ENCODE results near the gene SLIT1.

SLIT1 gene

GRCh38 chr10:97061423-97061822 is 124.3 kb downstream of the SLIT1 start:
- H3K27me3 ChIP-seq (ENCODE audit: control insufficient read depth, insufficient read depth, low read length) = no peaks in the 10 kb centered on the region
- no peaks in the 10 kb centered on the region for H3K9me3 ChIP-seq (ENCODE audit: control insufficient read depth, low read length)
- H3K4me1 ChIP-seq (ENCODE audit: control insufficient read depth, insufficient read depth, low read length) = no peaks in the 10 kb centered on the region
- no peaks in the 10 kb centered on the region for H3K36me3 ChIP-seq (ENCODE audit: control insufficient read depth, insufficient read depth, low read length)
- H3K9ac ChIP-seq (ENCODE audit: low read length) = no peak overlapping the region
- no peak overlapping the region for H3K4me3 ChIP-seq (ENCODE audit: low read length)

DNA sequence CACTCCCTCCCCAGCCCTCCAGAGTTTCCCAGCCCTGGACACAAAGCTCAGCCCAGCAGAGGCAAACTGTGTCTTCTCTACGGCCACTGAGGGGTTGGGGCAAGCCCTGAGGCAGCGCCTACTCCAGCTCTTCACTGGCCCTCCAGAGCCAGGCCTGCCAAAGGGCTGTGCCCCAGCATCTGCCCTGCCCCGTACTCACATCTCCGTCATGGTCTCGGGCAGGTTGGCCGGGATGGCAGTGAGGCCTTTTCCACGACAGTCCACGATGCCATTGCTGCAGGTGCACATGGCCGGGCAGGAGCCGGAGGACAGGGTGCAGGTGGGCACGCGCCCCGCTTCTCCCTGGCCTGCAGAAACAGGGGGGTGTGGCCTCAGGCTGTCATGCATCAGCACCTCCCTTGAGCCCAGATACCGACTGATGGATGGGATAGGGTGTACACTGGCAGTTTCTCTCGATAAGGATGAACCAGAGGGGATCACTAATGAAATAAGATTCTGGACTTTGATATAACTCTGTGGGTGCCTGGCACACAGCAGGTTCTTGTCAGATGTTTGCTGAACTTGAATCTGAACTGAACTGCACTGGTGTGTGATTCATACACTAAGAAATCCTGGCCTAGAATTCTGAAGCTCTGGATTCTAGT is 125.2 kb downstream of the SLIT1 start:
- Histone ChIP-seq H3K9ac (ENCODE audit: low read length) (no peak overlapping the region), H3K4me3 (ENCODE audit: low read length) (no peak overlapping the region), H3K9me3 (ENCODE audit: control insufficient read depth, low read length) (no peaks in the 10 kb centered on the region), H3K27me3 (ENCODE audit: control insufficient read depth, insufficient read depth, low read length) (no peaks in the 10 kb centered on the region), H3K4me1 (ENCODE audit: control insufficient read depth, insufficient read depth, low read length) (no peaks in the 10 kb centered on the region), H3K36me3 (ENCODE audit: control insufficient read depth, insufficient read depth, low read length) (no peaks in the 10 kb centered on the region)

GRCh38 chr10:97059872-97060205 is 125.9 kb downstream of the SLIT1 start:
- Histone ChIP-seq H3K4me1 (ENCODE audit: control insufficient read depth, insufficient read depth, low read length) (no peaks in the 10 kb centered on the region), H3K9ac (ENCODE audit: low read length) (no peak overlapping the region), H3K27me3 (ENCODE audit: control insufficient read depth, insufficient read depth, low read length) (no peaks in the 10 kb centered on the region), H3K4me3 (ENCODE audit: low read length) (no peak overlapping the region), H3K36me3 (ENCODE audit: control insufficient read depth, insufficient read depth, low read length) (no peaks in the 10 kb centered on the region), H3K9me3 (ENCODE audit: control insufficient read depth, low read length) (no peaks in the 10 kb centered on the region)

DNA sequence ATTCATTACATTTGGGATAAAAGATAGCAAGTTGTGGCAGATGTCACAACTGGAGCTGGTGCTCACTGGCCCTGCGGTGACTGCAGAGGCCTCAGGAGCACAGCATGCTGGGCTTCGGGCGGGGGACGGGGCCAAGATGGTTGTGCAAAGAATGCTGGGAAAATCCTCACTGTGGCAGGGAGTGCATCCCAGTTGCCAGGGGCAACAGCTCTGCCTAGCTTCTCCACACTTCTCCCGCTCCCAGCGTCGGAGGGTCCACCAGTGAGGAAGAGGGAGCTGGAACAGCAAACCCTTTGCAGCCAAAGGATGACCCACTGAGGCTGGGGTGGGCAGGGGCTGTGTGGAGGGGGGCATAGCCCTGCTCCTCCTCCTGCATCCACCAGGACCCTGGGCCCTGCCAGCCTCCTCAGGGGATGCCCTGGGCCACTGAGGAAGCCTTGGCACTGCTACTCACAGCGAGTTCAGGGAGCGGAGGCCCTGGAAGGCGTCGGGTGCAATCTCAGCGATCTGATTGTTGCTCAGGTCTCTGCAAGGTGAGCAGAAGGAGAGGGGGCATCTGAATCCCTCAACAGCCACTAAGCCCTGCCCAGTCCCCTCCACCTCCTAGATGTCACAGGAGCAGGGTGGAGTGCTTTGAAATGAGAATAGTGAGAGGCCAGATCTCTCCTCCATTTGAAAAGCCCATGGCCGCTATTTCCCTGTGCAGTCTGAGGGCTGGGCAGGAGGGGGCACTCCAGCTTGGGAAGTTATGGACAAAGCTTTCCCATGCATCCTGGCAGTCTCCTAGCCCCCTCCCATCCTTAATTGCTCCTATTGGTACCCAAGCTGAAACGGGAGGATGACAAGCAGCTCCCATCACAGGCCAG is 126.5 kb downstream of the SLIT1 start:
- Histone ChIP-seq H3K27me3 (ENCODE audit: control insufficient read depth, insufficient read depth, low read length) (no peaks in the 10 kb centered on the region), H3K4me1 (ENCODE audit: control insufficient read depth, insufficient read depth, low read length) (no peaks in the 10 kb centered on the region), H3K9ac (ENCODE audit: low read length) (no peak overlapping the region), H3K9me3 (ENCODE audit: control insufficient read depth, low read length) (no peaks in the 10 kb centered on the region), H3K36me3 (ENCODE audit: control insufficient read depth, insufficient read depth, low read length) (no peaks in the 10 kb centered on the region), H3K4me3 (ENCODE audit: low read length) (no peak overlapping the region)

DNA sequence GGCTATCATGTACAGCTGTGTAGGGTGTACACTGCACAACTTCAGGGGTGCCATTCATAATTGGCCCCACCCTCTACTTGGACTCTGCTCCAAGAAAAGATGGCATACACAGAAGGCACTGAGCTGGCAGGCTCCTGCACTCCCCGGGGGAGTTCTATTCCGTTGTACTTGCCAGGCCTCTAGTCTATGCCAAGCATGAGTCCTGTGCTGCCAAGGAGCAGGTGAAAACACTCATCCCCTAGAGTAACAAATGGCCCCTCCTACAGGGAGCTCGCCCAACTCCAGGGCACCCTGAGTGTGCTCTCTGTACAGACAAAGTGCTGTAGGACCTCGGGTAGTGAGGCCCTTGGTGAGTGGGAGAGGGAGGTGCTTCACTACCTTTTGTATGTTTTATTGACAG is 127.2 kb downstream of the SLIT1 start:
- H3K9ac ChIP-seq (ENCODE audit: low read length) = no peak overlapping the region
- no peaks in the 10 kb centered on the region for H3K4me1 ChIP-seq (ENCODE audit: control insufficient read depth, insufficient read depth, low read length)
- no peaks in the 10 kb centered on the region for H3K9me3 ChIP-seq (ENCODE audit: control insufficient read depth, low read length)
- no peak overlapping the region for H3K4me3 ChIP-seq (ENCODE audit: low read length)
- H3K27me3 ChIP-seq (ENCODE audit: control insufficient read depth, insufficient read depth, low read length) = no peaks in the 10 kb centered on the region
- H3K36me3 ChIP-seq (ENCODE audit: control insufficient read depth, insufficient read depth, low read length) = no peaks in the 10 kb centered on the region

DNA sequence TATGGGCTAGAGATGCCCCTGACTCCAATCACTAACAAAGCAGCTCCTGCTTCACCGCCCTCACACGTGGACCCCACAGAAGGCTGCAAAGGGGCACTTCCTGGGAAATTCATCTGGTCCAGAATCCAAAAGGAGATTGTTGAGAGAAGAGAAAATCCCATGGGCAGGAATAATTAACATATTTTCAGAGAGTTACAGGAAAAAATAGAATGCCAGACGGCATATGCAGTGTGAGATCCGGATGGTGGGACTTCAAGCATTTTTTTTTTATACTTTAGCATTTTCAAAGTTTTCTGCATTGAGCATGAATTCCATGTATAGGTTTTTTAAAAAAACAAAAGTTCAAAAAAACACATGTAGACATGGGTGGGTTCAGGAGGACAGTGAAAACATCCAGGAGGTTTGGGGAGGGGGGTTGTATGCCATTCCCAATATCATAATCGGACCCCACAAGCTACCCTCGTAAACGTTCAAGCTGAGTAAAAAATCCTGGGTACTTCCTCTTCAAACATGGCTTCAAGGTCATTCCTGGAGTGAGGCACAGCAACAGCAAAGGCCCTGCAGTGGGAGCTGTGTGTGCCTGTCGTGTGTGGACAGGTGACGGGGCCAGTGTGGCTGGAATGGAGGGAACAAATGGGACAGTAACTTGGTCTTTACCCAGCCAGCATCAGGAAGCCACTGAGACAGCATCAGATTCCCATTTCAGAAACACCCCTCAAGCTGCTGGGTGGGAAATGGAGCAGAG is 128.1 kb downstream of the SLIT1 start:
- Histone ChIP-seq H3K4me1 (ENCODE audit: control insufficient read depth, insufficient read depth, low read length) (no peaks in the 10 kb centered on the region), H3K9ac (ENCODE audit: low read length) (no peak overlapping the region), H3K27me3 (ENCODE audit: control insufficient read depth, insufficient read depth, low read length) (no peaks in the 10 kb centered on the region), H3K9me3 (ENCODE audit: control insufficient read depth, low read length) (no peaks in the 10 kb centered on the region), H3K4me3 (ENCODE audit: low read length) (no peak overlapping the region), H3K36me3 (ENCODE audit: control insufficient read depth, insufficient read depth, low read length) (no peaks in the 10 kb centered on the region)

- H3K4me3 ChIP-seq (ENCODE audit: low read length) = no peak overlapping the region
- no peaks in the 10 kb centered on the region for H3K4me1 ChIP-seq (ENCODE audit: control insufficient read depth, insufficient read depth, low read length)
- no peak overlapping the region for H3K9ac ChIP-seq (ENCODE audit: low read length)
- no peaks in the 10 kb centered on the region for H3K36me3 ChIP-seq (ENCODE audit: control insufficient read depth, insufficient read depth, low read length)
- H3K27me3 ChIP-seq (ENCODE audit: control insufficient read depth, insufficient read depth, low read length) = no peaks in the 10 kb centered on the region
- no peaks in the 10 kb centered on the region for H3K9me3 ChIP-seq (ENCODE audit: control insufficient read depth, low read length)
These were observed 129.6 kb downstream of the SLIT1 start for GRCh38 chr10:97056003-97056630.

GRCh38 chr10:97053276-97053675 is 132.5 kb downstream of the SLIT1 start:
- no peak overlapping the region for H3K9ac ChIP-seq (ENCODE audit: low read length)

DNA sequence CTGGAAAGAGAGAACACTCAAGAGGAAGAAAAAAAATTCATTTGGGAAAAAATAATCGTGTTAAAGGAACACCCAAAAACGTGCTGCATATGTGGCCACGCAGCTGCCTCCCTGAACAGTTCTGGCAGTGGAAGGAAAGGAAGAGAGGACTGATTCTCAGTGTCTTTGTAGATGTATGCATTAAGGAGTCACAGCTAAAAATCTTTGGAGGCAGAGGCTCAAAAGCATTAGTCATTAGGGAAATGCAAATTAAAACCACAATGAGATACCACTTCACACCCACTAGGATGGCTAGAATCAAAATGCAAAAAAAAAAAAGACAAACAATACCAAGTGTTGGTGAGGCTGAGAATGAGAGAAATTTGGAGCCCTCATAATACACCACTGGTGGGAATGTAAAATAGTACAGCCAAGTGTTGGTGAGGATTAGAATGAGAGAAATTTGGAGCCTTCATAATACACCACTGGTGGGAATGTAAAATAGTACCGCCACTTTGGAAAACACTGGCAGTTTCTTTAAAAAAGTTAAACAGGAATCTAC is 134.7 kb downstream of the SLIT1 start:
- no peaks in the 10 kb centered on the region for H3K4me1 ChIP-seq (ENCODE audit: control insufficient read depth, insufficient read depth, low read length)
- H3K9me3 ChIP-seq (ENCODE audit: control insufficient read depth, low read length) = no peaks in the 10 kb centered on the region
- no peaks in the 10 kb centered on the region for H3K36me3 ChIP-seq (ENCODE audit: control insufficient read depth, insufficient read depth, low read length)
- no peak overlapping the region for H3K9ac ChIP-seq (ENCODE audit: low read length)
- no peak overlapping the region for H3K4me3 ChIP-seq (ENCODE audit: low read length)
- H3K27me3 ChIP-seq (ENCODE audit: control insufficient read depth, insufficient read depth, low read length) = no peaks in the 10 kb centered on the region

More at GRCh38 chr10:97053276-97053675, 132.5 kb downstream of the SLIT1 start:
- no peaks in the 10 kb centered on the region for H3K9me3 ChIP-seq (ENCODE audit: control insufficient read depth, low read length)
- no peak overlapping the region for H3K4me3 ChIP-seq (ENCODE audit: low read length)
- no peaks in the 10 kb centered on the region for H3K36me3 ChIP-seq (ENCODE audit: control insufficient read depth, insufficient read depth, low read length)
- no peaks in the 10 kb centered on the region for H3K4me1 ChIP-seq (ENCODE audit: control insufficient read depth, insufficient read depth, low read length)
- no peaks in the 10 kb centered on the region for H3K27me3 ChIP-seq (ENCODE audit: control insufficient read depth, insufficient read depth, low read length)

GRCh38 chr10:97050205-97050745 is 135.5 kb downstream of the SLIT1 start:
- H3K27me3 ChIP-seq (ENCODE audit: control insufficient read depth, insufficient read depth, low read length) = no peaks in the 10 kb centered on the region
- no peak overlapping the region for H3K9ac ChIP-seq (ENCODE audit: low read length)
- H3K4me3 ChIP-seq (ENCODE audit: low read length) = no peak overlapping the region
- H3K4me1 ChIP-seq (ENCODE audit: control insufficient read depth, insufficient read depth, low read length) = no peaks in the 10 kb centered on the region
- no peaks in the 10 kb centered on the region for H3K9me3 ChIP-seq (ENCODE audit: control insufficient read depth, low read length)
- H3K36me3 ChIP-seq (ENCODE audit: control insufficient read depth, insufficient read depth, low read length) = no peaks in the 10 kb centered on the region

GRCh38 chr10:97049670-97050069 is 136.1 kb downstream of the SLIT1 start:
- Histone ChIP-seq H3K27me3 (ENCODE audit: control insufficient read depth, insufficient read depth, low read length) (no peaks in the 10 kb centered on the region), H3K36me3 (ENCODE audit: control insufficient read depth, insufficient read depth, low read length) (no peaks in the 10 kb centered on the region), H3K4me1 (ENCODE audit: control insufficient read depth, insufficient read depth, low read length) (no peaks in the 10 kb centered on the region), H3K9ac (ENCODE audit: low read length) (no peak overlapping the region), H3K4me3 (ENCODE audit: low read length) (no peak overlapping the region), H3K9me3 (ENCODE audit: control insufficient read depth, low read length) (no peaks in the 10 kb centered on the region)
